Fibroblast of skin of left quadriceps (primary cell): ENCODE data around the gene OR1G1.
"Not testable (repeated sequence)": the region's sequence is repeated elsewhere in the genome, so short reads cannot be mapped to it uniquely, and the experiment has no call there.

Source experiments
- DNase-seq, 2 experiments: peaks; one replicate each; pipeline ENCODE4 v3.0.0-alpha.2; 2013; ENCODE audit warnings: low read depth in 2 of 2

The OR1G1 gene

GRCh38 chr17:3127451-3127850, at the start of gene OR1G1:
Gene OR1G1 (minus strand): TSS chr17:3127551. CDS start chr17:3127551, 0 bp downstream.
- DNase-seq: no peak

DNA sequence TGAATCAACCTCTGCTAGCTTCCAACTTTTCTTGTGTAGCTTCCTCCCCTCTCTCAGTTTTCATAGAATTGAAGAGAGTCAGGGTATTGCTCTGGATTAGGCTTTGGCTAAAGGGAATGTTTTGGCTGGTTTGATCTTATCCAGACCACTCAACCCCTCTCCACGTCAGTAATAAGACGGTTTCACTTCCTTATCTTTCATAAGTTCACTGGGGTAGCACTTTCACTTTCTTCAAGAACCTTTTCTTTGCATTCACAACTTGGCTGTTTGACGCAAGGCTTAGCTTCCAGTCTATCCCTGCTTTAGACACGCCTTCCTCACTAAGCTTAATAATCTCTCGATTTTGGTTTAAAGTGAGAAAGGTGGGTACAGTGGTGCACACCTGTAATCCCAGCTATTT, 40.2 kb upstream of the OR1G1 start:
- DNase-seq: no peak

DNA sequence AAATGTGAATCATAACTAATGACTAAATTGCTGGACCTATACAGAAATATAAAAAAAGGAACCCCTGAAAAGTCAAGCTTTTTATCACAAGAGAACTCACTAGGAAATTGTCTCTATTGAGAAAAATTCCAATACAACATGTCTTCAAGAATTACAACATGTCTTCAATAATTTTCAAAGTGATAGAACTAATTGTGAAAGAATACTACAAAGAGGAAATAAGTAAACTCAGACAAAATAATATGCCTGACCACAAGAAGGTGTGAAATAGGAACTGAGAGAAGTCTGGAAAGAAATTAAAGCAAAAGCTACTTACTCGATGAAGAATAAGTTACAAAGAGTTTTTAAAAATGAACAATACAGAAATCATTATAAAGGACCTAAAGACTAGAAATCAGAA, 29.9 kb upstream of the OR1G1 start:
- no peak for DNase-seq

GRCh38 chr17:3137494-3137893, 10.1 kb upstream of the OR1G1 start:
- DNase-seq: not testable (repeated sequence)

DNA sequence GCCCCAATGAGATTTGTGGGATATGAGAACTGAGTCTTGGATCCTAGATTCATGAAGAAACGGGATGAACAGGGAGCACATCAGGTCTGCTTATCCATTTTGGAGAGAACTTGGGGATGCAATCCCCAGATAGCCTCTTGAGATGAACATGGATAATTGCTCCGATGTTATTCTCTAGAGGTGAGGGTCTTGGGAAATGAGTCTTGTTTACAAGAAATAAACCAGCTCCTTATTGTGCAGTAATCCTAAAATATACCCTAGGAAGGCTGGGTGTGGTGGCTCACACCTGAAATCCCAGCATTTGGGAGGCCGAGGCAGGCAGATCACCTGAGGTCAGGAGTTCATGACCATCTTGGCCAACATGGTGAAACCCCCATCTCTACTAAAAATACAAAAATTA, 23.0 kb downstream of the OR1G1 start, which contains the start of gene OR1D2:
OR1D2 (minus strand) TSS at position 101 of the 400 bp plus-strand sequence. CDS start 11,426 bp downstream, outside the sequence.
- DNase-seq: no peak
